Measurements from ENCODE around the gene CNKSR1.

CNKSR1 gene

DNA sequence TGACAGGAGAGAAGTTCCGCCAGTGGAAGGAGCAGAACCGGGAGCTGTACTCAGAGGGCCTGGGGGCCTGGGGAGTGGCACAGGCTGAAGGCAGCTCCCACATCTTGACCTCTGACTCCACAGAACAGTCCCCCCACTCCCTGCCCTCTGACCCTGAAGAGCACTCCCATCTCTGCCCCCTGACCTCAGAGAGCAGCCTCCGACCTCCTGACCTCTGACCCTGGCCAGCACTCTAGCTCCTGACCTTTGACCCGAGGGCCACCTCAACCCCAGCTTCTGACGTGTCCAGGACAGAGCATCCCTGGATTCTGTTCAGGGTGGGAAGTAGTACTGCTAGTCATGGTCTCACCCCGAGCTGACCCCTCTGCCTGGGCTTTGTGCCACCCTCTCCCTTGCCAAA, 12.0 kb downstream of the CNKSR1 start:
- Mint-ChIP-seq H3K27ac (no peak overlapping the region), H3K36me3 (ENCODE audit: low read depth) (no peaks in the 10 kb centered on the region), H3K9me3 (no peaks in the 10 kb centered on the region), H3K4me3 (no peak overlapping the region), H3K4me1 (ENCODE audit: low read depth) (no peaks in the 10 kb centered on the region), H3K27me3 (no peaks in the 10 kb centered on the region)
- no peak for DNase-seq

DNA sequence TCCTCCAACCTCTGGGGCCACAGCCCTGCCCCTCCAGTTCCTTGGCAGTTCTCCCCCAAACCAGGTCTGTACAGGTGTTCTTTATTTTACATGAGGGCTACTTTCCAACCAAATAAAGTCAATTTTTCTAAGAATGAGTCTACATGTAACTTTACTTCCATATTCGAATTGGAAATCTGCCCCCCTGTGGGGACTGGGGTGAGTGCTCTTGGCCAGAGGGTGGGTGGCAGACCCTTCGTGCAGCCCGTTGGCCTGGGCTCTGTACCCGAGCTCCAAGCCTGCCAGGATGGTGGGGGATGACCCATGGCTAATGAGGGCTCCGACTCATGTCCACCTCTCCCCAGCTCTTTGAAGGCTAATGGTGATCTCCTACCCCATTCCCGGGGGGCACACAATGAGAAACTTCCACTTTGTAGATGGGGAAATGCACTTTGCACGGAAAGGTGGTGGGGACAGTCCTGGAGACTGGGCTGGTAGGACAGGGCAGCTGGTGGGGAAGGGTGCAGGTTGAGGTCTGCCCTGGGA, 12.5 kb downstream of the CNKSR1 start:
- no peaks in the 10 kb centered on the region for H3K27me3 Mint-ChIP-seq
- DNase-seq: no peak

GRCh38 chr1:26190373-26190987, 13.2 kb downstream of the CNKSR1 start, which contains the start of gene CATSPER4:
TSS of gene CATSPER4 (plus strand) at chr1:26190602. CDS start at chr1:26190628, 26 bp downstream.
- Mint-ChIP-seq H3K27me3 (no peaks in the 10 kb centered on the region), H3K36me3 (ENCODE audit: low read depth) (no peaks in the 10 kb centered on the region), H3K4me1 (ENCODE audit: low read depth) (no peaks in the 10 kb centered on the region), H3K27ac (no peak within 1 kb of the TSS), H3K4me3 (no peak within 1 kb of the TSS), H3K9me3 (no peaks in the 10 kb centered on the region)
- no peak for DNase-seq

More for the DNA sequence above, 12.5 kb downstream of the CNKSR1 start:
- H3K9me3 Mint-ChIP-seq: no peaks in the 10 kb centered on the region
- H3K4me3 Mint-ChIP-seq: no peak overlapping the region
- H3K4me1 Mint-ChIP-seq (ENCODE audit: low read depth): no peaks in the 10 kb centered on the region
- no peaks in the 10 kb centered on the region for H3K36me3 Mint-ChIP-seq (ENCODE audit: low read depth)
- no peak overlapping the region for H3K27ac Mint-ChIP-seq

DNA sequence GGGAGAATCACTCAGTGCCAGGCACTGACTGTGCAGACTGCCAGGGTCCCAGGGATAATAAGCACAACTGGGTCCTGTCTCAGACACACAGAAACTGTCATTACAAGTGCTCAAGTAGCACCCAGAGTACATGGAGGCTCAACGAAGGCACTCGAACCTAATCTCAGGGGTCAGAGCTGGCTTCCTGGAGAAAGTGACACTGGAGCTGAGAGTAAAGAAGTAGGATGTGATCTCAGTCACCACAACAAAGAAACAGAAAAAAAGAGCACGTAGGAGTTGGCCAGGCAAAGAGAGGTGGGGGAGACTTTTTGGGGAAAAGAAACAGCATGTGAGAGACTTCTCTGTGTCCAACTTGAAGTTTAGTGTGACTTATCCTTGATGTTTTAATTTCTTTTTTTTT, 14.4 kb downstream of the CNKSR1 start:
- H3K36me3 Mint-ChIP-seq (ENCODE audit: low read depth): no peaks in the 10 kb centered on the region
- DNase-seq: no peak
- no peaks in the 10 kb centered on the region for H3K27me3 Mint-ChIP-seq
- H3K4me1 Mint-ChIP-seq (ENCODE audit: low read depth): no peaks in the 10 kb centered on the region
- no peak overlapping the region for H3K27ac Mint-ChIP-seq
- H3K9me3 Mint-ChIP-seq: no peaks in the 10 kb centered on the region
- H3K4me3 Mint-ChIP-seq: no peak overlapping the region

DNA sequence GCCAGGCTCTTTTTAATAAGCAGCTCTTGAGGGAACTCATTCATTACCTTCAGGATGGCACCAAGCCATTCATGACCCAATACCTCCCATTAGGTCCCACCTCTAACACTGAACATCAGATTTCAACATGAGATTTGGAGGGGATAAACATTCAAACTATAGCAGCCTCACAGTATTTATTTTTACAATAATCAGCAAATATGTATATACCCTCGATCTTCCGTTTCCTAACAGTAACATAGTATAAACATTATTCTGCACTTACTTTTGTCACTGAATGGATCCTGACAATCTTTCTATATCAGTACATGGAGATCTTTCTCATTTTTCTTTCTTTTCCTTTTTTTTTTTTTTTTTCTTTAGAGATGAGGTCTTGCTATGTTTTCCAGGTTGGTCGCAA, 18.5 kb downstream of the CNKSR1 start:
- Mint-ChIP-seq H3K4me3 (no peak overlapping the region), H3K36me3 (ENCODE audit: low read depth) (no peaks in the 10 kb centered on the region)

DNA sequence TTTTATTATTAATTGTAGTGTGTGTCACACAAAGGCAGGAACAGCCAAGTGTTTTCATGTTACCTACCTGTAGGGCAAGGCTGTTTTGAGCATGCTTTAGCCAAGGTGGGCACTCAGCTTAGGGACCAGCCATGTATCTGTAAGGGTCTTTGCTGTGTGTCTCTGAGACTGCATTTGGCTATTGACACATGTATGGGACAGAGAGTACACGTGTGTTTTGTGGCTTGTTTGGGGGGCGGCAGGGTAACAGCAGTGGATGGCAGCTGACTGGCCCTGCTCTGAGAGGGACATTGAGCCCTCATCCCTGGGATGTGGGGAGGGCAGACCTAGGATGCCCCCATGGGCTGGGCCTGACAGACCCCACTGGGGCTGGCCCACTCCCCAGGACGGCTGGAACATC, 20.0 kb downstream of the CNKSR1 start:
- Mint-ChIP-seq H3K36me3 (ENCODE audit: low read depth) (no peaks in the 10 kb centered on the region), H3K4me1 (ENCODE audit: low read depth) (peaks cover 22% of the 10 kb centered on the region), H3K4me3 (no peak overlapping the region), H3K27me3 (no peaks in the 10 kb centered on the region), H3K27ac (no peak overlapping the region), H3K9me3 (no peaks in the 10 kb centered on the region)
- no peak for DNase-seq

More for the DNA sequence above, 18.5 kb downstream of the CNKSR1 start:
- no peaks in the 10 kb centered on the region for H3K27me3 Mint-ChIP-seq
- no peaks in the 10 kb centered on the region for H3K9me3 Mint-ChIP-seq
- no peak overlapping the region for H3K27ac Mint-ChIP-seq
- no peak for DNase-seq
- H3K4me1 Mint-ChIP-seq (ENCODE audit: low read depth): peaks cover 7% of the 10 kb centered on the region

- DNase-seq: no peak
- no peak overlapping the region for H3K4me3 Mint-ChIP-seq
- H3K36me3 Mint-ChIP-seq (ENCODE audit: low read depth): no peaks in the 10 kb centered on the region
- H3K4me1 Mint-ChIP-seq (ENCODE audit: low read depth): peaks cover 26% of the 10 kb centered on the region
- no peak overlapping the region for H3K27ac Mint-ChIP-seq
- H3K9me3 Mint-ChIP-seq: no peaks in the 10 kb centered on the region
- no peaks in the 10 kb centered on the region for H3K27me3 Mint-ChIP-seq
These were observed 20.5 kb downstream of the CNKSR1 start for GRCh38 chr1:26197813-26198212.

GRCh38 chr1:26200413-26200812, 23.1 kb downstream of the CNKSR1 start:
- Mint-ChIP-seq H3K36me3 (ENCODE audit: low read depth) (no peaks in the 10 kb centered on the region), H3K9me3 (no peaks in the 10 kb centered on the region), H3K4me3 (no peak overlapping the region), H3K4me1 (ENCODE audit: low read depth) (peaks cover 29% of the 10 kb centered on the region), H3K27ac (no peak overlapping the region), H3K27me3 (no peaks in the 10 kb centered on the region)
- no peak for DNase-seq

- DNase-seq: no peak
- H3K9me3 Mint-ChIP-seq: no peaks in the 10 kb centered on the region
- H3K4me1 Mint-ChIP-seq (ENCODE audit: low read depth): peaks cover 29% of the 10 kb centered on the region
- no peak overlapping the region for H3K27ac Mint-ChIP-seq
- H3K36me3 Mint-ChIP-seq (ENCODE audit: low read depth): no peaks in the 10 kb centered on the region
- no peak overlapping the region for H3K4me3 Mint-ChIP-seq
- no peaks in the 10 kb centered on the region for H3K27me3 Mint-ChIP-seq
These were observed 26.5 kb downstream of the CNKSR1 start for GRCh38 chr1:26203642-26204318.

DNA sequence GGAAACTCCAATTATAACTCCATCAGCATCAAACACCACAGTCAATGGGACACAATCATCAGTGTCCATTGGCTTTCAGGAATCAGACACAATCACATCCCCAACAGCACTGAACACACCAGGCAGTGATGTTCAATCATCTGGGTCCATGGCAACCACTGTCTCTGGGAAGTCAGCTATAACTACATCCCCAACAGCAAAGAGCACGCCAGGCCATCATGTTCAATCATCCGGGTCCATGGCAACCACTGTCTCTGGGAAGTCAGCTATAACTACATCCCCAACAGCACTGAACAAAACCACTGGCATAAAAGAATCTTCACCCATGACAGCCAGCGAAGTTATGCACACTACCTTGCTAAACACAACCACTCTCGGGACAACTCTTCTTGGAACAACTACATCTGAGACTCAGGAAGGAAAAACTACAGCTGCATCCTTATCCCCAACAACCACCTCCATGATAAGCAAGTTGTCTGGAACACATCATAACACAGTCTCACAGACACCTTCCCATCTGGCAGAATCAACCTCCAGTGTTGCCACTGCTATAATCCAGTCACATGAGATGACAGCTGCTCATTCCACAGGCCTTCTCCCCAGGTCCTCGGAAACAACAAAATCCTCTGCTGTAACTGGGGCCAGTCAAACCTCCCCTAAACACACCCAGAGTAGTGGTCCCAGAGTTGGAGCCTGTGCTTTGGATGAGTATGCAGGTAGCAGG, 33.0 kb downstream of the CNKSR1 start:
- Mint-ChIP-seq H3K4me3 (no peak overlapping the region), H3K27ac (no peak overlapping the region), H3K36me3 (ENCODE audit: low read depth) (no peaks in the 10 kb centered on the region), H3K27me3 (no peaks in the 10 kb centered on the region), H3K9me3 (no peaks in the 10 kb centered on the region), H3K4me1 (ENCODE audit: low read depth) (no peaks in the 10 kb centered on the region)
- no peak for DNase-seq

GRCh38 chr1:26212726-26213125, 35.4 kb downstream of the CNKSR1 start:
- no peak for DNase-seq
- no peaks in the 10 kb centered on the region for H3K27me3 Mint-ChIP-seq
- H3K27ac Mint-ChIP-seq: no peak overlapping the region
- no peaks in the 10 kb centered on the region for H3K4me1 Mint-ChIP-seq (ENCODE audit: low read depth)
- H3K9me3 Mint-ChIP-seq: no peaks in the 10 kb centered on the region
- H3K36me3 Mint-ChIP-seq (ENCODE audit: low read depth): no peaks in the 10 kb centered on the region
- H3K4me3 Mint-ChIP-seq: no peak overlapping the region

DNA sequence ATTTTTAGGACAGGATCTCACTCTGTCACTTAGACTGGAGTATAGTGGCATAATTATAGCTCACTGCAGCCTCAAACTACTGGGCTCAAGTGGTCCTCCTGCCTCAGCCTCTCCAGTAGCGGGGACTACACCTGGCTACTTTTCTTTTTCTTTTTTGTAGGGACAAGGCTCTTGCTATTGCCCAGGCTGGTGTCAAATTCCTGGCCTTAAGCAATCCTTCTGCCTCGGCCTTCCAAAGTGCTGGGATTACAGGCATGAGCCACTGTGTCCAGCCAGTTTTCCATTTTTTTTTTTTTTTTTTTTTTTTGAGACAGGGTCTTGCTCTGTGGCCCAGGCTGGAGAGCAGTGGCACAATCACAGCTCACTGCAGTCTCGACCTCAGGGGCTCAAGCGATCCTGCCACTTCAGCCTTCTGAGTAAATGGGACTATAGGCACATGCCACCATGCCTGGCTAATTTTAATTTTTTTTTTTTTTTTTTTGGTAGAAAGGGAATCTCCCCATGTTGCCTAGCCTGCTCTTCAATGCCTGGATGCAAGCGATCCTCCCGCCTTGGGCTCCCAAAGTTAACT, 36.1 kb downstream of the CNKSR1 start:
- H3K4me1 Mint-ChIP-seq (ENCODE audit: low read depth): no peaks in the 10 kb centered on the region
- H3K27me3 Mint-ChIP-seq: no peaks in the 10 kb centered on the region
- H3K27ac Mint-ChIP-seq: no peak overlapping the region
- no peaks in the 10 kb centered on the region for H3K9me3 Mint-ChIP-seq
- DNase-seq: no peak
- H3K36me3 Mint-ChIP-seq (ENCODE audit: low read depth): no peaks in the 10 kb centered on the region
- no peak overlapping the region for H3K4me3 Mint-ChIP-seq

GRCh38 chr1:26215246-26215645, 38.0 kb downstream of the CNKSR1 start:
- no peaks in the 10 kb centered on the region for H3K27me3 Mint-ChIP-seq
- DNase-seq: no peak
- no peak overlapping the region for H3K4me3 Mint-ChIP-seq
- H3K9me3 Mint-ChIP-seq: no peaks in the 10 kb centered on the region
- H3K4me1 Mint-ChIP-seq (ENCODE audit: low read depth): no peaks in the 10 kb centered on the region
- H3K27ac Mint-ChIP-seq: no peak overlapping the region
- no peaks in the 10 kb centered on the region for H3K36me3 Mint-ChIP-seq (ENCODE audit: low read depth)

GRCh38 chr1:26218906-26219494, 41.7 kb downstream of the CNKSR1 start:
- Mint-ChIP-seq H3K27me3 (no peaks in the 10 kb centered on the region), H3K27ac (no peak overlapping the region), H3K36me3 (ENCODE audit: low read depth) (no peaks in the 10 kb centered on the region), H3K4me3 (no peak overlapping the region), H3K9me3 (no peaks in the 10 kb centered on the region), H3K4me1 (ENCODE audit: low read depth) (no peaks in the 10 kb centered on the region)
- DNase-seq: no peak
